Coronary artery (tissue), 2 donors: Measurements from ENCODE around the gene BTAF1.

ENCODE experiments used
- DNase-seq: peaks from one replicate; pipeline ENCODE4 v3.0.0-alpha.2; 2017; ENCODE audit warnings: low spot score
- H3K27ac ChIP-seq, 2 donors: fragments of 200-600 bp; sonication (generic); one replicate each; pipeline ENCODE4 v1.5.1; 2016 to 2019
- H3K4me3 ChIP-seq: fragments of 200-600 bp; sonication (generic); 2 replicates; pipeline ENCODE4 v1.5.1; 2016; ENCODE audit warnings: mild to moderate bottlenecking, moderate library complexity
- CTCF ChIP-seq: fragments of 200-600 bp; sonication (generic); IDR thresholded peaks from one replicate; pipeline ENCODE4 v1.5.1; 2019; ENCODE audit warnings: antibody characterized with exemption

The BTAF1 gene

GRCh38 chr10:91953600-91954160 lies 30.1 kb downstream of the BTAF1 start:
- no peak for DNase-seq
- no peak overlapping the region for H3K4me3 ChIP-seq
- no peak for TF ChIP-seq CTCF
- H3K27ac ChIP-seq: no peak overlapping the region

- DNase-seq: no peak
- no peak for TF ChIP-seq CTCF
Measured at GRCh38 chr10:91955114-91955513, 31.5 kb downstream of the BTAF1 start.

GRCh38 chr10:91957091-91957490 lies 33.5 kb downstream of the BTAF1 start:
- H3K27ac ChIP-seq: no peak overlapping the region
- DNase-seq: no peak
- no peak for TF ChIP-seq CTCF
- no peak overlapping the region for H3K4me3 ChIP-seq

More at GRCh38 chr10:91955114-91955513, 31.5 kb downstream of the BTAF1 start:
- Histone ChIP-seq H3K4me3 (no peak overlapping the region), H3K27ac (no peak overlapping the region)

- Histone ChIP-seq H3K4me3 (no peak overlapping the region), H3K27ac (no peak overlapping the region)
- TF ChIP-seq CTCF: no peak
- DNase-seq: no peak
Measured at GRCh38 chr10:91969297-91969696, 45.7 kb downstream of the BTAF1 start.

GRCh38 chr10:91974960-91975359 lies 51.4 kb downstream of the BTAF1 start:
- no peak for TF ChIP-seq CTCF
- H3K27ac ChIP-seq: no peak overlapping the region
- H3K4me3 ChIP-seq: no peak overlapping the region
- no peak for DNase-seq

- no peak for TF ChIP-seq CTCF
- H3K4me3 ChIP-seq: no peak overlapping the region
- no peak for DNase-seq
- H3K27ac ChIP-seq: no peak overlapping the region
Measured at GRCh38 chr10:91975438-91975837, 51.9 kb downstream of the BTAF1 start.

GRCh38 chr10:91976317-91977051 lies 52.9 kb downstream of the BTAF1 start:
- TF ChIP-seq CTCF: no peak
- DNase-seq: no peak
- no peak overlapping the region for H3K27ac ChIP-seq
- no peak overlapping the region for H3K4me3 ChIP-seq
